IPS-18a (cell line): ENCODE measurements around the gene LBR.

Source experiments
- H3K27ac ChIP-seq: one replicate; pipeline ENCODE4 v1.5.1; 2013; ENCODE audit warnings: low read length
- H3K27me3 ChIP-seq: one replicate; pipeline ENCODE4 v1.6.1; 2013; ENCODE audit warnings: mild to moderate bottlenecking, low read length; ENCODE audit not compliant: control insufficient read depth, insufficient read depth
- H3K36me3 ChIP-seq: one replicate; pipeline ENCODE4 v1.6.1; 2013; ENCODE audit warnings: low read depth, low read length; ENCODE audit not compliant: control insufficient read depth
- H3K4me1 ChIP-seq: one replicate; pipeline ENCODE4 v1.6.1; 2013; ENCODE audit warnings: low read depth, low read length; ENCODE audit not compliant: control insufficient read depth
- H3K4me3 ChIP-seq: one replicate; pipeline ENCODE4 v1.5.1; 2013; ENCODE audit warnings: low read length
- H3K9ac ChIP-seq: one replicate; pipeline ENCODE4 v1.6.1; 2013; ENCODE audit warnings: mild to moderate bottlenecking, low read length, moderate library complexity
- H3K9me3 ChIP-seq: one replicate; pipeline ENCODE4 v1.6.1; 2013; ENCODE audit warnings: low read depth, low read length; ENCODE audit not compliant: control insufficient read depth

LBR gene

DNA sequence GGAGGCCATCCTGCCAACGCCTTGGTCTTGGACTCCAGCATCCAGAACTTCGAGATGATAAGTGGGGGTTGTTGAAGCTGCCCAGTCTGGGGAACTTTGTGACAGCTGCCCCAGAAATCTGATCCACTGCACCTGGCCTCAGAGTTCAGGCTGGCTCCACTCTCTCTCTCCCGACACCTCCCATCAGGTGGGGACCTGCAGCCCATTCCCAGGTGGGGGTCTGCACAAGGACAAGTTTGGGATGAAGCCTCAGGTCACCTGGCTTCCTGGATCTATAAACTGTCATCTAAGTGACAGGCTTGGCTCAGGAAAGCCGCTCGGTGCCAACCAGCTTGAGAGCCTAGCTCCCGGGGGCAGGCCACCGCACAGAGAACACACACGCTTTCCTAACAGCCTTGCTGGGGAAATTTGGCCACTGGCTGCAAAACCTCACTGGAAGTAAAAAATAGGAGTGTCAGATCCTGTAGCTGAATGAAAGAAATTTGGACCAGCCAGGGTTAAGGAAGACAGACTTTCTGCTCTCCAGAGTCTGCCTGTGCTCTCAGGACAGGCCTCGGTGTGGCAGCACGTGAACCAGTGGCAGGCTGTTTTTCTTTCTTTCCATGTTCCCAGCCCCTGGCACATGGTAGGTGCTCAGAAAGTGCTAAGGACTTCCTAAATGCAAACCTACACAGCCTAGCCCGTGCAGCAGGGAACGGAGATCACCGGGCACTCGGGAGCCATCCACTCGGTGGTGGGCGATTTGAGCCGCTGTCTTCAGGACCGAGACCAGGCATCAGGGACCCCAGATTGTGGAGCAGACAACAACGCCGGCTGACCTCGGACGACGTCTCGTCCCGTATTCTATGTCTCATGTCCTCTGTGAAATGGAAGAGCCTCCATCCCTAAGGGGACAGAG is 42.6 kb upstream of the LBR start:
- H3K4me1 ChIP-seq = peaks cover 1% of the 10 kb centered on the region

DNA sequence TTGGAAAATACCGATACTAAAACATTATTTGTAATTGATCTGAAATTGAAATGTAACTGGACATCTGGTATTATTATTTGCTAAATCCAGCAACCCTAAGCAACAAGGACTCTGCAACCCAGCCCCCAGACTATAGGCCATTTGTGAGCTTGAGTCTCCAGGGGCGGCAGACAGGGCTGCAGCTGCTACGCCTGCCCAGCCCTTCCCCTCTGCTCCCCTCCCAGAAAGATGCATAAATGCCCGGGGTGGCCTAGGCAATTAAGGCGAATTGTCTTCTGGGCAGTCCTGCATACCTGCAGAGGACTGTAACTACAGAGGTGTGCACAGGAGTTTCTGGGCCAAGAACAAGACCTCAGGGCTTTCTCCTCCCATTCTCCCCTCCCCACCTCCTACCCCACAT is 41.2 kb upstream of the LBR start:
- Histone ChIP-seq H3K9ac (no peak overlapping the region), H3K4me1 (peaks cover 12% of the 10 kb centered on the region), H3K27ac (no peak overlapping the region), H3K4me3 (no peak overlapping the region), H3K36me3 (no peaks in the 10 kb centered on the region), H3K27me3 (no peaks in the 10 kb centered on the region), H3K9me3 (no peaks in the 10 kb centered on the region)

More for the DNA sequence above, 42.6 kb upstream of the LBR start:
- Histone ChIP-seq H3K4me3 (no peak overlapping the region), H3K27me3 (no peaks in the 10 kb centered on the region), H3K9ac (no peak overlapping the region), H3K9me3 (no peaks in the 10 kb centered on the region), H3K27ac (no peak overlapping the region), H3K36me3 (no peaks in the 10 kb centered on the region)

DNA sequence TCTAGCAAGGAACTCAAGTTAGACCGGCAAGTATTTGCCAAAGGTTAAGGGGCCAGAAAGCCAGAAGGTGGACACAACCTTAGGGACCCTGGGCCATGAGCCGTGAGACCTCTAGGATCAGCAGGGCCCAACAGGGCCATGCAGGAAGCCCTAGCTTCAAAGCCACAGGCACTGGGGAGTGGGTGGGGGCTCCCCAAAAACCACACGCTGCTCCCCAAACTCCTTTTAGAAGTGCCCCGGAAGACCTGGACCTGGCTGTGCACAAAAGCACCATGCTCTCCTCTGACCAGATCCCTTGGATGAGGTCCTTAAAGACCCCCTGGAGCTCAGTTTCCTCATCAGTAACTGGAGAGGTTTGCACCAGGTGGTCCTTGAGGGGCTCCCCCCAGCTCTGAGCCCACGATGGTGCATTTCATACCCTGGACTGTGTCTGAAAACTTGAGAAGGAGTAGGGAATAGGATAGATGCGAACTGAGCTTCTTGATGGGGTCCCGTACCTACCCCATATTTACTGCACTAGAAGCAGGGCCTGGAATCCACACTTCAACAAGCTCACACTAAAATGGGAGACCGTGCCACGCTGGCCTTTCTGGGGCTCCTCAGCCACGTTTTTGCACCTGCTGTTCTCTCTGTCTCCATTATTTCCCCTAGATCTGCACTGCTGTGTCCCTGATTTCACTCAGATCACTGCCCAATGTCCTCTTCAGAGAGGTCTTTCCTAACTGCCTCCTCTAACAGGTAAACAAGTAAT is 40.6 kb upstream of the LBR start:
- Histone ChIP-seq H3K9ac (no peak overlapping the region), H3K27ac (no peak overlapping the region), H3K27me3 (no peaks in the 10 kb centered on the region), H3K9me3 (no peaks in the 10 kb centered on the region), H3K4me3 (no peak overlapping the region), H3K36me3 (no peaks in the 10 kb centered on the region), H3K4me1 (peaks cover 12% of the 10 kb centered on the region)

DNA sequence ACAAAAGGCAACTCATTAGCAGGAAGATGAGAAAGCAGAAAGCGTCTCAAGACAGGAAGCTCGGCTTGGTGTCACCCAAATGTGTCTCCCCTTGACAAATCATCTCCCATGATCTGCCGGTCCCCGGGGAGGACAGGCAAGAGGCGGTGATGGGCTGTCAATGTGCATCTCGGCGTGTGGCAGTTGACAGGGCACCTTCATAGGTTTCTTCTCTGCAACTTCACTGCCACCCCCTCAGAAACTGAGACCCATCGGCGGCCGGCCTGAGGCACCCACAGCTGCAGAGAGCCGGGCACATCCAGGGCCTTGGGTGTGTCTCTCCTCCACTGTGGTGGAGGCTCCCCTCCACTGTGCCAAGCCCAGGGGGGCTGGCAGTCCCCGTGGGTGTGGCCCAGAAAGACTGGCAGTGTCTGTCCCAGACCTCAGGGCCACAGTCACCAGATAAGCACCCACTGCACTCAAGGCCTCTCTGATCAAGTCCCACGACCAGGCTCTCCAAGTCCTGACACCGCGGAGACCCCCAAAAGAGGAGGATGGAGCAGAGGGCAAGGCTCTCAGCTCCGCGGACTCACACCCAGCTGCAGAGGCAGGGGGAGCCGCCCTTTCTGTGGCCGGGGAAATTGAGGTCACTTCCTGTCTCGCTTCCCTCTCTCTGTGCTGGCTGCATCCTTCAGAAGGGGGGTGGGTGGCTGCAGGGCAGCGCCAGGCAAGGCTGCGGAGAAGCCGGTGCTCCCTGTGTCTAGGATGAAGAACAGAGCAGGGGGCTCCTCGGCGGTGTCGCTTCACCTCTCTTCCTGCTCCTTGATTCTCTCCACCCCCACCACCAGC is 39.6 kb upstream of the LBR start:
- no peaks in the 10 kb centered on the region for H3K27me3 ChIP-seq
- H3K9me3 ChIP-seq = no peaks in the 10 kb centered on the region
- H3K4me1 ChIP-seq = peaks cover 16% of the 10 kb centered on the region
- no peak overlapping the region for H3K27ac ChIP-seq
- H3K36me3 ChIP-seq = no peaks in the 10 kb centered on the region
- H3K9ac ChIP-seq = no peak overlapping the region
- H3K4me3 ChIP-seq = no peak overlapping the region

DNA sequence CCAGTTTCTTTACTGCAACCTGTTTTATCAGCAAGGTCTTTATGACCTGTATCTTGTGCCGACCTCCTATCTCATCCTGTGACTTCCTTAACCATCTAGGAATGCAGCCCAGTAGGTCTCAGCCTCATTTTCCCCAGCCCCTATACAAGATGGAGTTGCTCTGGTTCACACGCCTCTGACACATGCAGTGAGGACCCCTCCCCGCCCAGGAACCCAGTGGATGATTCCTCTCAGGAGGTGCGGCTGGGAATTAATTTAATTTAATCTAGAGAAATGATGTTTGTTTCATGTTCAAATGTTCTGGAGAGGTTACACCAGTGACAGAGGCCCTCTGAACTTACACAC is 39.0 kb upstream of the LBR start:
- H3K27ac ChIP-seq = no peak overlapping the region
- H3K4me3 ChIP-seq = no peak overlapping the region
- H3K36me3 ChIP-seq = no peaks in the 10 kb centered on the region
- no peak overlapping the region for H3K9ac ChIP-seq
- no peaks in the 10 kb centered on the region for H3K9me3 ChIP-seq
- H3K4me1 ChIP-seq = peaks cover 16% of the 10 kb centered on the region
- H3K27me3 ChIP-seq = no peaks in the 10 kb centered on the region

DNA sequence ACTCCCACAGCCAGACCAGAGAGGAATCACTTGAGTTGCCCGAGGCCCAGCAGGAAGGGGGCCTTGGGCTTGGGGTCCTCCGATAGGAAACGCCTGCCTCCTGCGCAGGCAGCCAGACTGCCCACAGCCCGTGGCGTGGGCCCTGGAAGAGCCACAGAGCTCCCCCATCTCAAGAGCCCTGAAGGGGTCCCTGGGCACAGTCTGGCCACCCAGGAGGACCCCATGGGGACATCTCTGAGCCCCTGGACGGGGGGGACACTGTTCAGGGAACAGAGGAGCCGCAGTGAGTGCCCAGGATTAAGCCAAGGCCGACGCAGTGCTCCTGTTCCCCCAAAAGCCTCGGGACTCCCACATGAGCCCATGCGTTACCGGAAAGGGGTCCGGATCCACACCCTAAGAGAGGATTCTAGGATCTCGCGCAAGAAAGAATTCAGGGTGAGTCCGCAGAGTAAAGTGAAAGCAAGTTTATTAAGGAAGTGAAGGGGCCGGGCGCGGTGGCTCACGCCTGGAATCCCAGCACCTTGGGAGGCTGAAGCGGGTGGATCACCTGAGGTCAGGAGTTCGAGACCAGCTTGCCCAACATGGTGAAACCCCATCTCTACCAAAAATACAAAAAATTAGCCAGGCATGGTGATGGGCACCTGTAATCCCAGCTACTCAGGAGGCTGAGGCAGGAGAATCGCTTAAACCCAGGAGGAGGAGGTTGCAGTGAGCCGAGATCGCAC is 38.1 kb upstream of the LBR start:
- H3K9ac ChIP-seq = no peak overlapping the region

DNA sequence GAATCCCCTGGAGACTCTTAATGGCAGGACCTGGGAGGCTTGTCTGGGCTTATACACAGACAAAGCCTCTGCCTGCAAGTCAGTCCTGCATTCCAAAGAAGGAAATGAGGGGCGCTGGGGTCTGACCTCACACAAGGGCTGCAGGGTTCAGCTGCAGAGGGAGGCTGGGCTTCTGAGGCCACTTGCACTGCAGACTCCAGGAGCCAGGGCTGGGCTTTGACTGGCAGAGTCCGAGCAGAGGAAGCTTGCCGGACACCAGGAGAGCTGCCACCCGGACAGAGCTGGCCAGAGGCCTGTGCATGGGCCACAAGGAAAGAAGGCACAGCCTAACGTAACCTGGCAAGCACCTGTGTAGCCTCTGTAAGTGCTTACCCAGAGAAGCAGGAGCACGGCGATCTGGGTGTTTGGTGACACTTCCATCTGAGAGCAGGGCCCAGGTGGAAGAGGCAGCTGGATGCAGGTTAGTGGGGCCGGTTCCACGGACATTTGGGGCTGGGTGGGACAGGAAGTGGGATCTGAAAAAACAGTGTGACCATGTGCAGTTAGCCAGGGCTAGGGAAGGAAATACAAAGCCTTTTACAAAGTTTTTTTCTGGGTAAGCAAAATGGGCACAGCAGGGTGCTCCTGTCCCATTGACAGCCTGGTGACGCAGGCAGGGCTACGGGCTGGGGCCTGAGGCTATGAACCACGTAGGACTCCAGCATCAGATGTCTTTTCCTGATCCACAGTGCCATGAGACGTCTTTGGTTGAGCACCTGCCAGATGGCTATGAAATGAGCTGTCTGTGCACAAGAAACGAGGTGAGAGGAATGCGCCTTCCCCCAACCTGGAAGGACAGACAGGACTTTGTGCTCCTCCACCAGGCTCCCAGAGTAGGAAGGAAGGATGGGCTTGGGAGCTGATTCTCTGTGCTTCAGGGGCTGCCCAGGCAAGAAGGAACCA is 37.3 kb upstream of the LBR start:
- H3K36me3 ChIP-seq = no peaks in the 10 kb centered on the region
- H3K9ac ChIP-seq = no peak overlapping the region
- H3K27me3 ChIP-seq = no peaks in the 10 kb centered on the region
- H3K9me3 ChIP-seq = no peaks in the 10 kb centered on the region
- peaks cover 27% of the 10 kb centered on the region for H3K4me1 ChIP-seq
- no peak overlapping the region for H3K4me3 ChIP-seq
- H3K27ac ChIP-seq = no peak overlapping the region

More for the DNA sequence above, 38.1 kb upstream of the LBR start:
- no peak overlapping the region for H3K27ac ChIP-seq
- H3K4me3 ChIP-seq = no peak overlapping the region
- H3K27me3 ChIP-seq = no peaks in the 10 kb centered on the region
- peaks cover 20% of the 10 kb centered on the region for H3K4me1 ChIP-seq
- H3K36me3 ChIP-seq = no peaks in the 10 kb centered on the region
- no peaks in the 10 kb centered on the region for H3K9me3 ChIP-seq

DNA sequence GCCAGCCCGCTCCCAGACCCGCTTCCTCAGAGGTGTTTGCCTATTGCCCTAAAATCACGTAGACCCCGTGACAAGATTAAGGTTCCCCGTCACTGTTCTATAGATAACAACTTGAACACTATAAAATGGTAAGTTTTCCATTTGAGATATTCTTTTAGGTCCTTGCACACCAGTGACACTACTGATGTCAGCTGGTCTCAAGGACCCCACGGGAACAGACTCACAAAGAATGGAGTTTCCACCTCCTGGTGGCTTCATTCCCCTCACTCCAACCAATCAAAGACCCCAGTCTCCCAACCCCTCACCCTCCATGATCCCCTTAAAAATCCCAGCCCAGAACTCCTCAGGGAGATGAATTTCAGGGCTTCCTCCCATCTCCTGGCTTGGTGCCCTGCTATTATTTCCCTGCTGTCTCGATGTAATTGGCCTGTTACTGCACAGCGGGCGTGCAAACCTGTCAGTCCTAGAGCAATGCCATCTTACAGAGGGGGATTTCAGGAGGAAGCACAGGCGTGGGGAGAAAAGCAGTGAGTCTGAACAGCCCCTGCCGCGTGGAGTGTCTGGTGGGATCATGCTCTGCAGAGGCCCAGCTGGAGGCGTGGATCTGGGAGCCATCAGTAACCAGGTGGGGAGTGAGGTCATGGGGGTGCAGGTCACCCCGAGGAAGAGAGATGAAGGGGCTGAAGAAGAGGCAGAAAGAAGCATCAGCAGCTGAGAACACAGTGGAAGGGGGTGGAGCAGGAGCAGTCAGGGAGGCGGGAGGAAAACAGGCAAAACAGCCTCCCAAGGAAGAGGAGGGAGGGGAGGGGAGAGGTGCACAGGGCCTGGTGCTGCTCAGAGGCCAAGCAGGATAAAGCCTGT is 35.1 kb upstream of the LBR start:
- Histone ChIP-seq H3K4me1 (peaks cover 27% of the 10 kb centered on the region), H3K4me3 (no peak overlapping the region), H3K27ac (no peak overlapping the region)

DNA sequence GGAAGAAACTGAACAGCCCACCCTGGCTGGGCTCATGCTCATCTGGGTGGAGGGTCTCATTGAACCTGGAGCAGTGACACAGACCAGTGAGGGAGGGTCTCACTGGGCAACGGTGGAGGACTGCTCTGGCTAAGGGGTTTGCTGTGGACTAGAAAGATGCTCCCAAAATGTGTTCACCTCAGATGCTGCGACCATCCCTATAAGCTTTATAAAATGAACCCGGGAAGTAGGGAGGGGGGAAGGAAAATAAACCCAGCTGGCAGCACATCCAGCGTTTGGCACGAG is 34.5 kb upstream of the LBR start:
- Histone ChIP-seq H3K9me3 (no peaks in the 10 kb centered on the region), H3K27me3 (no peaks in the 10 kb centered on the region), H3K27ac (no peak overlapping the region), H3K36me3 (no peaks in the 10 kb centered on the region), H3K4me3 (no peak overlapping the region), H3K9ac (no peak overlapping the region), H3K4me1 (peaks cover 27% of the 10 kb centered on the region)

More for the DNA sequence above, 35.1 kb upstream of the LBR start:
- H3K9me3 ChIP-seq = no peaks in the 10 kb centered on the region
- H3K9ac ChIP-seq = no peak overlapping the region
- H3K36me3 ChIP-seq = no peaks in the 10 kb centered on the region
- no peaks in the 10 kb centered on the region for H3K27me3 ChIP-seq
